ACHN (cell line): ENCODE data around the gene SH3RF3.

Experiments used
- DNase-seq: peaks from one replicate; pipeline ENCODE4 v3.0.0-alpha.2; 2015
- in situ Hi-C: cut with HindIII; loops from 2 replicates; pipeline ENCODE4 v1.10.0; 2017; ENCODE audit warnings: low sequenced_read_pairs, low pct_ligation_motif_present, low pct_unique_long_range_greater_than_20kb

SH3RF3 gene

GRCh38 chr2:109133746-109134145, 4.7 kb downstream of the SH3RF3 start:
- in situ Hi-C loops, result no loop called here
- DNase-seq, result no peak

GRCh38 chr2:109134741-109135358, 5.8 kb downstream of the SH3RF3 start:
- no peak for DNase-seq
- in situ Hi-C loops, result no loop called here

- in situ Hi-C loops, result no loop called here
- DNase-seq, result no peak
Observed at GRCh38 chr2:109135359-109136197, 6.6 kb downstream of the SH3RF3 start.

- DNase-seq, result no peak
- in situ Hi-C loops, result no loop called here
Observed at GRCh38 chr2:109136542-109136941, 7.5 kb downstream of the SH3RF3 start.

GRCh38 chr2:109137616-109138015, 8.6 kb downstream of the SH3RF3 start:
- DNase-seq, result no peak
- in situ Hi-C loops, result no loop called here

- in situ Hi-C loops, result no loop called here
- DNase-seq, result no peak
Observed at GRCh38 chr2:109138449-109138848, 9.4 kb downstream of the SH3RF3 start.

- in situ Hi-C loops, result no loop called here
- DNase-seq, result no peak
Observed at GRCh38 chr2:109139002-109139401, 10.0 kb downstream of the SH3RF3 start.

GRCh38 chr2:109139865-109140396, 10.9 kb downstream of the SH3RF3 start:
- in situ Hi-C loops, result no loop called here
- no peak for DNase-seq

GRCh38 chr2:109141006-109141600, 12.1 kb downstream of the SH3RF3 start:
- no peak for DNase-seq
- in situ Hi-C loops, result no loop called here

GRCh38 chr2:109141727-109142283, 12.8 kb downstream of the SH3RF3 start:
- no peak for DNase-seq
- in situ Hi-C loops, result no loop called here

GRCh38 chr2:109142416-109143210, 13.6 kb downstream of the SH3RF3 start:
- in situ Hi-C loops, result no loop called here
- DNase-seq, result no peak

- in situ Hi-C loops, result no loop called here
- DNase-seq, result no peak
Observed at GRCh38 chr2:109143214-109144187, 14.5 kb downstream of the SH3RF3 start.

GRCh38 chr2:109144271-109144670, 15.3 kb downstream of the SH3RF3 start:
- in situ Hi-C loops, result no loop called here

GRCh38 chr2:109144721-109145120, 15.7 kb downstream of the SH3RF3 start:
- in situ Hi-C loops, result no loop called here
- DNase-seq, result no peak

More at GRCh38 chr2:109144271-109144670, 15.3 kb downstream of the SH3RF3 start:
- no peak for DNase-seq

- in situ Hi-C loops, result no loop called here
- no peak for DNase-seq
Observed at GRCh38 chr2:109145286-109145685, 16.3 kb downstream of the SH3RF3 start.

GRCh38 chr2:109147405-109147804, 18.4 kb downstream of the SH3RF3 start:
- in situ Hi-C loops, result no loop called here
- DNase-seq, result no peak

GRCh38 chr2:109148117-109148746, 19.2 kb downstream of the SH3RF3 start:
- DNase-seq, result no peak
- in situ Hi-C loops, result no loop called here
